HCT116 (cell line): Measurements from ENCODE around the gene CARS1.

Source experiments
- ATF3 ChIP-seq: IDR thresholded peaks from 2 replicates; pipeline ENCODE4 v1.6.1; 2012
- CTCF ChIP-seq, 3 experiments: fragments of 200-600 bp in 1 of 3; sonication (generic) in 1 of 3; IDR thresholded peaks in 2 of 3; conservative IDR thresholded peaks in 1 of 3; 2 replicates each; pipeline ENCODE4 v1.5.1; 2012 to 2017; ENCODE audit warnings: low read depth in 2 of 3, low read length in 2 of 3, antibody characterized with exemption in 1 of 3, borderline replicate concordance in 1 of 3, control low read depth in 1 of 3, mild to moderate bottlenecking in 1 of 3, mixed read lengths in 1 of 3, mixed run types in 1 of 3, moderate library complexity in 1 of 3; ENCODE audit not compliant: insufficient read depth in 1 of 3
- EZH2 ChIP-seq: fragments of 200-600 bp; sonication (generic); IDR thresholded peaks from 2 replicates; pipeline ENCODE4 v1.6.1; 2017; ENCODE audit warnings: antibody characterized with exemption, mixed run types
- JUND ChIP-seq: IDR thresholded peaks from 2 replicates; pipeline ENCODE4 v1.6.1; 2012
- POLR2A ChIP-seq: IDR thresholded peaks from 2 replicates; pipeline ENCODE4 v1.7.0; 2011; ENCODE audit warnings: borderline replicate concordance; ENCODE audit not compliant: insufficient read depth, insufficient read length; ENCODE audit errors: extremely low read depth
- POLR2AphosphoS5 ChIP-seq: IDR thresholded peaks from 2 replicates; pipeline ENCODE4 v1.6.1; 2011; ENCODE audit warnings: mild to moderate bottlenecking, low read depth, low read length, moderate library complexity
- RAD21 ChIP-seq: IDR thresholded peaks from 2 replicates; pipeline ENCODE4 v1.6.1; 2012; ENCODE audit warnings: low read depth, mild to moderate bottlenecking
- REST ChIP-seq: IDR thresholded peaks from 2 replicates; pipeline ENCODE4 v1.6.1; 2012; ENCODE audit warnings: low read depth
- SIN3A ChIP-seq: IDR thresholded peaks from 2 replicates; pipeline ENCODE4 v1.6.1; 2012; ENCODE audit warnings: low read depth
- SRF ChIP-seq: IDR thresholded peaks from 2 replicates; pipeline ENCODE4 v1.6.1; 2012; ENCODE audit warnings: low read depth
- YY1 ChIP-seq: IDR thresholded peaks from 2 replicates; pipeline ENCODE4 v1.6.1; 2011; ENCODE audit warnings: low read length, low read depth, moderate library complexity, mild to moderate bottlenecking; ENCODE audit not compliant: insufficient replicate concordance; ENCODE audit errors: extremely low read depth
- ZBTB33 ChIP-seq: IDR thresholded peaks from 2 replicates; pipeline ENCODE4 v1.6.1; 2011; ENCODE audit warnings: mild to moderate bottlenecking, low read length, moderate library complexity; ENCODE audit not compliant: insufficient replicate concordance; ENCODE audit errors: extremely low read depth
- ZNF274 ChIP-seq: fragments of 200-500 bp; sonication (Bioruptor generic); IDR thresholded peaks from 2 replicates; pipeline ENCODE4 v1.6.1; 2014; ENCODE audit warnings: mild to moderate bottlenecking, low read depth, low read length, inconsistent platforms

- no peak for TF ChIP-seq POLR2A
- no peak for TF ChIP-seq CTCF (IDR thresholded peaks at IDR 0.05 in 2 of 3, conservative IDR thresholded peaks at IDR 0.05 in 1 of 3; ENCODE audit: borderline replicate concordance in 1 of 3, insufficient read depth in 1 of 3, low read depth in 2 of 3, low read length in 2 of 3)
- no peak for TF ChIP-seq REST
- TF ChIP-seq YY1, result no peak
- TF ChIP-seq EZH2, result no peak
- TF ChIP-seq ZNF274, result no peak
- no peak for TF ChIP-seq JUND
- TF ChIP-seq RAD21, result no peak
- no peak for TF ChIP-seq ATF3
- no peak for TF ChIP-seq POLR2AphosphoS5
- no peak for TF ChIP-seq SRF
- no peak for TF ChIP-seq ZBTB33
- no peak for TF ChIP-seq SIN3A
Measured at GRCh38 chr11:3003396-3004231, 53.6 kb downstream of the CARS1 start.
